NCI-H1417 treated with DMSO at 0.1 percent for 48 hours (cell line): ENCODE data around the gene FNDC1.

ENCODE experiments used
- DNase-seq: peaks from one replicate; lab custom pipeline; 2025; lab: John Stamatoyannopoulos, UW

Gene FNDC1

DNA sequence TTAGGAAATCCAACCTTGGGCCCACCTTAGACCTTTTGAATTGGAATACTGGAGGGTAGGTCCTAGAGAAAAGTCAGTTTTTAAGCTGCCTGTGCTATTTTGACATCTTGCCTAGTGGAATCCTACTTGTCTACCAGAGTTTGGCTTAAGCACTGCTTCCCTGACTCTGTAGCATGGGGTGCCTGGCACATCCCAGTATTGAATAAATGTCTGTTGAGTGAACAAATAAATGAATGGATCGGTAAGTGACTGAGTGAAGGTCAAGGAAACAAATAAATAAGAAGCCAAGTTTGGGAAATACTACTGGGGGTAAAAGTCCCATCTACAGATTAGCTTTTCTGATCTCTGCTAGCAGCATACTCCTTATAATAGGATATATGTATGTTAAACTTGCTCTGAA is 140.5 kb downstream of the FNDC1 start:
- DNase-seq: no peak

DNA sequence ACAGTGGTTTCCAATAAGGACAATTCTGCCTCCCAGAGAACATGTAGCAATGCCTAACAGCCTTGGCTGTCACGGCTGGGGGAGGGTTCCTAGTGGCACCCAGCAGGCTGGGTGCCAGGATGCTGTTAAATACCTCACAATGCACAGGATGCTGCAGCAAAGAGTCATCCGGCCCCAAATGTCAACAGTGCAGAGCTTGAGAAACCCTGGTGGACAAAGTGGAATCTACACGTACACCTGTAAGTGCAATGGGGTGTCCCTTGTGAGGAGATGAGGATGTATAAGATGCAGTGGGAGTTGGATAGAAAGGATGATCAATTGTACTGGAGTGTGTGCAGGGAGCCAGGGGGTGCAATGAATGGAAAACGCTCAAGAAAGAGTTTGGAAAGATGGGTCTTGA is 142.4 kb downstream of the FNDC1 start:
- DNase-seq: no peak

DNA sequence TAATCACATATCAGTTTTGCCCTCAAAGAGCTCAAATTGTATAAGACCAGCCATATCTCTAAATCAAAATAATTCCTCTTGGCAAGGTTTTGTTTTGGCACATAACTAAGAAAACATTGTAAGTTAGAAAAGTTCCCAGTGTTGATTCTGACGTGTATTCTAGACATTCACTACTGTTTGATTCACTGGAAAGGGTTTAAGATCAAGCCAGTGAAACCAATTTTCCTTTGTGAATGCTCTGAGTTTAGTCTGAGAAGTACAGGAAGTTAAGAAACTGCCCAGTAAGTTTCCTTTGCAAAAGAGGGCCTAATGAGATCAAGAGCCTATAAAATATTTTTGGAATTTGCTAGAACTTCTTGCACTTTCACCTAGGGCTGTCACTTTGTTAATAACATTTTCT is 143.0 kb downstream of the FNDC1 start:
- no peak for DNase-seq

DNA sequence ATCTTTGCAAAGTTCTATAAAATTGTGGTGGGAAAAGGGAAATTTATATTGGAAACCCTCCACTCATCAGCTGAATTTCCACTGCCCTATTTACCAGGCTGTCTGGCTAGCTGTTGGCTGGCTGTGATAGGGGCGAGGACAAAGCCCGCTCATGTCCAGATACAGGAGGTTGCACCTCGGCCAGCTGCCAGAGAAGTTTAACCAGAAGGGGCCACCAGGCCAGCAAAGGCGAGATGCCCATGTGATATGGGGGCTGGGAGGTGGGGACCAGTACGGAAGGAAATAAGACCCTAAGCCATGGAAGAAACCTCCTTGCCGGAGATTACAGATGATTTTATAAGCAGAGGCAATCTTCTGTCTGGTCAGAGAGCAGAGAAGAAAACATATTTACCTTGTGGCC is 143.8 kb downstream of the FNDC1 start:
- no peak for DNase-seq

DNA sequence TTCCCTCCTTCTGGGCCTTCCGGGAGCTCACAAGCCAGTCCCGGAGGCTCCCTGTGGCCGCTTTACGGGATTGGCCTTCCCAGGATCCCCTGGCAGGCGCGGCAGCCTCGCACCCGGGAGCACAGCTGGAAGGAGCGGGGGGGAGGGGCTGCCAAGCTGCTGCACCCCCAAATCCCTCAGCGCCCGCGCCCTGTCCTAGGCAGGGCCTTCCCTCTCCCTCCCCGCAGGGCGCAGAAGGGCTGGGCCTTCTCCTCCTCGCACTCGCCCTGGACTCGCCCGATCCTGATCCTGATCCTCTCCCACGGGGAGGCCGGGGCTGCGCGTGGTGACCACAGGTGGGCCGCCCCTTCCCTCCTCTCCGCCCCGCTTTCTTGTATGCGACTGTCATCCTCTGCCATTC is 146.4 kb downstream of the FNDC1 start:
- DNase-seq: no peak

DNA sequence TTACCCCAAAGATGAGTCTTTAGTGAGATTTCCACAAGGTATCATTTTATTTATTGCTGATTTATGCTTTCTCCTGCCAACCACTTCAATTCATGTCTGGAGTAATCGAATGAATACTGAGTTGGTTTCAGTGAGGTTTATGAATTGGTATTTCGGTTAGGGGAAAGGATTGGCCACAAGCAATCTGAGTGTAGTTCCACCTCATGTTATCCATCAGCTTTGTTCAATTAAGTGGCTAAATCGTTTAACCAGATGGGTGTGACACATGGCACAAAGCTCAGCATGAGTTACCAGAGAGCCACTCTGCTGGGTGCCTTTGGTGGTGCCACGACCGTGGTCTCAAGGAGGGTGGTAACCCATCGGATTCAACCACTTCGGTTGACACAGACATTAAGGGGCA is 148.2 kb downstream of the FNDC1 start:
- DNase-seq: no peak

DNA sequence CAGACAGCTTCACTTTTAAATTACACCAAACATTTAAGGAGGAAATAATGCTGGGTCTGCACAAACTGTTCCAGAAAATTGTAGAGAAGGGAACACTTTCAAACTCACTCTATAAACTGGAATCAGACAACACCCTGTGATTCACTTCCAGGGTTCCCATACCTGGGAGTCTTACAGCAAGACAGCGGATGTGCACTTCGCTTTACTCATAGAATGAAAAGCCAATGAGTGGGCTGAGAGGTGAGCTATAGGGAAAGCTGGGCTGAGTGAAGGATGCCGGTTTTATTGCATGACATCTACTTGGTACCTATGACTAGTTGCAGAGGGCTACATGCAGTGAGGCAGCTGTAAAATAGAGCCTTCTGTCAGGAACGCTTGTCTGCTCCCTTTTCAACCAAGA is 152.1 kb downstream of the FNDC1 start:
- DNase-seq: no peak
